Tibial artery (tissue), 4 donors: Measurements from ENCODE around the gene CLIP1.

Source experiments
- DNase-seq, 2 donors: peaks; one replicate each; pipeline ENCODE4 v3.0.0-alpha.2; 2019
- H3K27ac ChIP-seq, 2 donors: fragments of 200-600 bp; sonication (generic) in 1 of 2; 1 replicate in 1 of 2; 2 replicates in 1 of 2; pipeline ENCODE4 v1.5.1; 2018 to 2019; ENCODE audit warnings: mild to moderate bottlenecking in 1 of 2
- H3K27me3 ChIP-seq, 2 donors: fragments of 200-600 bp; sonication (generic) in 1 of 2; one replicate each; pipeline versions ENCODE4 v1.5.1 to v1.6.0; 2016 to 2019
- H3K36me3 ChIP-seq, 3 donors: fragments of 200-600 bp; sonication (generic) in 2 of 3; one replicate each; pipeline ENCODE4 v1.5.1; 2016 to 2019; ENCODE audit warnings: mild to moderate bottlenecking in 2 of 3
- H3K4me1 ChIP-seq, 4 donors: fragments of 200-600 bp; sonication (generic) in 2 of 4; 1 replicate in 3 of 4; 2 replicates in 1 of 4; pipeline ENCODE4 v1.5.1; 2016 to 2019
- H3K4me3 ChIP-seq, 2 donors: fragments of 200-600 bp; sonication (generic) in 1 of 2; 1 replicate in 1 of 2; 2 replicates in 1 of 2; pipeline ENCODE4 v1.5.1; 2018 to 2019; ENCODE audit warnings: mild to moderate bottlenecking in 2 of 2
- H3K9me3 ChIP-seq, 3 donors: fragments of 200-600 bp; sonication (generic) in 1 of 3; one replicate each; pipeline ENCODE4 v1.5.1; 2016 to 2019
- CTCF ChIP-seq, 2 experiments: fragments of 200-600 bp in 1 of 2; fragments of 450-650 bp in 1 of 2; IDR thresholded peaks; one replicate each; pipeline ENCODE4 v1.5.1; 2017 to 2019; ENCODE audit warnings: antibody characterized with exemption in 2 of 2, mild to moderate bottlenecking in 1 of 2, moderate library complexity in 1 of 2
- intact Hi-C: fragments of 100-400 bp; cut with DNase I; formaldehyde crosslinking; loops from one replicate; pipeline ENCODE4 v1.15.0; 2023; ENCODE audit warnings: low total_unique reads

Gene CLIP1

GRCh38 chr12:122411537-122411936 is 10.9 kb downstream of the CLIP1 start:
- intact Hi-C loops, result loop anchor here (10.0 kb wide), 1 partner anchor 47 kb away; no protein-coding TSS in a partner anchor
- H3K27ac ChIP-seq, result peak overlapping the region; percentile 34 to 61
- H3K9me3 ChIP-seq, result no peaks in the 10 kb centered on the region
- peaks cover 0 to 80% (median 30%) of the 10 kb centered on the region in 4 donors for H3K4me1 ChIP-seq
- no peak for TF ChIP-seq CTCF (IDR thresholded peaks at IDR 0.05)
- H3K4me3 ChIP-seq, result no peak overlapping the region
- DNase-seq, result no peak
- peaks cover 0 to 3% (median 3%) of the 10 kb centered on the region in 3 donors for H3K36me3 ChIP-seq
- no peaks in the 10 kb centered on the region for H3K27me3 ChIP-seq

- intact Hi-C loops, result no loop called here
- Histone ChIP-seq H3K27ac (peak overlapping the region; percentile 66 to 68), H3K4me1 (peaks cover 0 to 88% (median 26%) of the 10 kb centered on the region in 4 donors)
These were observed 15.3 kb downstream of the CLIP1 start for GRCh38 chr12:122407208-122407607.

GRCh38 chr12:122406701-122407164 is 15.7 kb downstream of the CLIP1 start:
- peak in 1 of 2 donors; percentile 11 for DNase-seq
- no peaks in the 10 kb centered on the region for H3K9me3 ChIP-seq
- no peak overlapping the region for H3K4me3 ChIP-seq
- no peak for TF ChIP-seq CTCF (IDR thresholded peaks at IDR 0.05)
- H3K27ac ChIP-seq, result peak overlapping the region; percentile 66 to 68
- intact Hi-C loops, result no loop called here
- H3K36me3 ChIP-seq, result no peaks in the 10 kb centered on the region
- no peaks in the 10 kb centered on the region for H3K27me3 ChIP-seq
- H3K4me1 ChIP-seq, result peaks cover 0 to 86% (median 24%) of the 10 kb centered on the region in 4 donors

More at GRCh38 chr12:122407208-122407607, 15.3 kb downstream of the CLIP1 start:
- TF ChIP-seq CTCF (IDR thresholded peaks at IDR 0.05), result no peak
- no peak overlapping the region for H3K4me3 ChIP-seq
- no peaks in the 10 kb centered on the region for H3K27me3 ChIP-seq
- no peaks in the 10 kb centered on the region for H3K36me3 ChIP-seq
- peak in 1 of 2 donors; percentile 6 for DNase-seq
- no peaks in the 10 kb centered on the region for H3K9me3 ChIP-seq

- H3K27ac ChIP-seq, result peak overlapping the region; percentile 51 to 66
- H3K36me3 ChIP-seq, result no peaks in the 10 kb centered on the region
- no peak for TF ChIP-seq CTCF (IDR thresholded peaks at IDR 0.05)
- H3K4me1 ChIP-seq, result peaks cover 0 to 93% (median 34%) of the 10 kb centered on the region in 4 donors
- no peaks in the 10 kb centered on the region for H3K27me3 ChIP-seq
- H3K4me3 ChIP-seq, result no peak overlapping the region
- H3K9me3 ChIP-seq, result no peaks in the 10 kb centered on the region
- intact Hi-C loops, result no loop called here
- peak in 1 of 2 donors; percentile 58 for DNase-seq
These were observed 18.6 kb downstream of the CLIP1 start for GRCh38 chr12:122403831-122404230.

- H3K27ac ChIP-seq, result peak overlapping the region; percentile 51 to 81
- DNase-seq, result no peak
- no peaks in the 10 kb centered on the region for H3K36me3 ChIP-seq
- H3K9me3 ChIP-seq, result no peaks in the 10 kb centered on the region
- no peak overlapping the region for H3K4me3 ChIP-seq
- H3K4me1 ChIP-seq, result peaks cover 0 to 96% (median 34%) of the 10 kb centered on the region in 4 donors
- intact Hi-C loops, result no loop called here
- H3K27me3 ChIP-seq, result no peaks in the 10 kb centered on the region
- TF ChIP-seq CTCF (IDR thresholded peaks at IDR 0.05), result no peak
These were observed 19.2 kb downstream of the CLIP1 start for GRCh38 chr12:122403115-122403770.
